Tibial nerve (tissue), 4 donors: ENCODE data around the gene TOP1. TPM values are rescaled to one million over a fixed set of nuclear protein-coding genes. Genes with fewer than 3 reads are reported as not detected.

Source experiments
- DNase-seq, 2 donors: peaks; one replicate each; pipeline ENCODE4 v3.0.0-alpha.2; 2019; ENCODE audit warnings: low spot score in 2 of 2
- H3K27ac ChIP-seq, 4 donors: fragments of 200-600 bp; sonication (generic) in 3 of 4; one replicate each; pipeline ENCODE4 v1.5.1; 2017 to 2019; ENCODE audit warnings: mild to moderate bottlenecking in 1 of 4
- H3K27me3 ChIP-seq, 2 donors: fragments of 200-600 bp; sonication (generic) in 1 of 2; one replicate each; pipeline versions ENCODE4 v1.5.1 to v1.6.0; 2017 to 2019
- H3K36me3 ChIP-seq, 3 donors: fragments of 200-600 bp; sonication (generic); one replicate each; pipeline ENCODE4 v1.5.1; 2018 to 2019
- H3K4me1 ChIP-seq, 4 donors: fragments of 200-600 bp; sonication (generic) in 3 of 4; one replicate each; pipeline ENCODE4 v1.5.1; 2017 to 2019
- H3K4me3 ChIP-seq, 4 donors: fragments of 200-600 bp; sonication (generic) in 3 of 4; one replicate each; pipeline ENCODE4 v1.5.1; 2017 to 2019; ENCODE audit warnings: mild to moderate bottlenecking in 1 of 4, moderate library complexity in 1 of 4
- H3K9me3 ChIP-seq, 4 donors: fragments of 200-600 bp; sonication (generic) in 3 of 4; one replicate each; pipeline ENCODE4 v1.5.1; 2017 to 2019
- EP300 ChIP-seq, 2 donors: sonication (generic); formaldehyde crosslinking; IDR thresholded peaks; one replicate each; pipeline ENCODE4 v1.6.1; 2017; ENCODE audit warnings: antibody characterized with exemption in 2 of 2, mild to moderate bottlenecking in 1 of 2
- POLR2A ChIP-seq, 2 donors: fragments of 450-650 bp; IDR thresholded peaks; one replicate each; pipeline ENCODE4 v1.6.1; 2017; ENCODE audit warnings: antibody characterized with exemption in 2 of 2, mild to moderate bottlenecking in 2 of 2, moderate library complexity in 2 of 2
- WGBS, 2 donors: methylation state at CpG; one replicate each; pipeline ENCODE4 v1.1.5; 2018; 5-methylcytosine and 5-hydroxymethylcytosine counted together
- total RNA-seq, 4 donors: library from RNA; depleted of rRNA; stranded (reverse); fragments of >200 nt; gene quantifications; one replicate each; pipeline ENCODE4 v1.1.0, GENCODE V29; 2016
- TF ChIP-seq, protein P1 (sequence below), 5 experiments: fragments of 200-600 bp in 3 of 5; fragments of 450-650 bp in 2 of 5; sonication (generic) in 3 of 5; IDR thresholded peaks; one replicate each; pipeline ENCODE4 v1.5.1; 2016 to 2019; ENCODE audit warnings: antibody characterized with exemption in 5 of 5, mild to moderate bottlenecking in 3 of 5, moderate library complexity in 2 of 5

TOP1 gene
- total RNA-seq, 4 donors from 2014 or later: 17.9 to 29.1 (median 23.1) TPM

DNA sequence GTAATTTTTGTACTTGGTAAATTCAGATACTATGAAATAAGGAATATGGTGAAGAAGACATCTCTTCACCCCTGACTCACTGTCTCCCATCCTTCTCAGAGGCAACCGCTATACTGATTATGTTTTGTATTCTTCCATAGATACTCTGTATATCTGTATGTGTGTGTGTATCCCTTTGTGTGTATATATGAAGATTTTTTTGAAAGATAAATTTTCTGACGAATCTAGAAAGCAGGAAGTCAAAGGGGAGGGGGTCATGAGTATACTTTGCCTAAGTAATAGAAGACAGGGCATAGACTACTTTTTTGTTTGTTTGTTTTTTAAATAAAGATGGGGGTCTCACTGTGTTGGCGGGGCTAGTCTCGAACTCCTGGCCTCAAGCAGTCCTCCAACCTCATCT is 48.2 kb downstream of the TOP1 start:
- Histone ChIP-seq H3K27me3 (no peaks in the 10 kb centered on the region), H3K36me3 (peaks cover 0 to 14% (median 0%) of the 10 kb centered on the region in 3 donors), H3K4me1 (peaks cover 0 to 81% (median 23%) of the 10 kb centered on the region in 4 donors), H3K4me3 (no peak overlapping the region), H3K9me3 (no peaks in the 10 kb centered on the region), H3K27ac (no peak overlapping the region)
- TF ChIP-seq EP300 (IDR thresholded peaks at IDR 0.05) (no peak), POLR2A (IDR thresholded peaks at IDR 0.05) (no peak)
- TF ChIP-seq, protein P1, sequence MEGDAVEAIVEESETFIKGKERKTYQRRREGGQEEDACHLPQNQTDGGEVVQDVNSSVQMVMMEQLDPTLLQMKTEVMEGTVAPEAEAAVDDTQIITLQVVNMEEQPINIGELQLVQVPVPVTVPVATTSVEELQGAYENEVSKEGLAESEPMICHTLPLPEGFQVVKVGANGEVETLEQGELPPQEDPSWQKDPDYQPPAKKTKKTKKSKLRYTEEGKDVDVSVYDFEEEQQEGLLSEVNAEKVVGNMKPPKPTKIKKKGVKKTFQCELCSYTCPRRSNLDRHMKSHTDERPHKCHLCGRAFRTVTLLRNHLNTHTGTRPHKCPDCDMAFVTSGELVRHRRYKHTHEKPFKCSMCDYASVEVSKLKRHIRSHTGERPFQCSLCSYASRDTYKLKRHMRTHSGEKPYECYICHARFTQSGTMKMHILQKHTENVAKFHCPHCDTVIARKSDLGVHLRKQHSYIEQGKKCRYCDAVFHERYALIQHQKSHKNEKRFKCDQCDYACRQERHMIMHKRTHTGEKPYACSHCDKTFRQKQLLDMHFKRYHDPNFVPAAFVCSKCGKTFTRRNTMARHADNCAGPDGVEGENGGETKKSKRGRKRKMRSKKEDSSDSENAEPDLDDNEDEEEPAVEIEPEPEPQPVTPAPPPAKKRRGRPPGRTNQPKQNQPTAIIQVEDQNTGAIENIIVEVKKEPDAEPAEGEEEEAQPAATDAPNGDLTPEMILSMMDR (IDR thresholded peaks at IDR 0.05): no peak
- DNase-seq: no peak
- WGBS, 2 donors: 80 to 83% methylated on average over 4 of the region's 4 CpGs

DNA sequence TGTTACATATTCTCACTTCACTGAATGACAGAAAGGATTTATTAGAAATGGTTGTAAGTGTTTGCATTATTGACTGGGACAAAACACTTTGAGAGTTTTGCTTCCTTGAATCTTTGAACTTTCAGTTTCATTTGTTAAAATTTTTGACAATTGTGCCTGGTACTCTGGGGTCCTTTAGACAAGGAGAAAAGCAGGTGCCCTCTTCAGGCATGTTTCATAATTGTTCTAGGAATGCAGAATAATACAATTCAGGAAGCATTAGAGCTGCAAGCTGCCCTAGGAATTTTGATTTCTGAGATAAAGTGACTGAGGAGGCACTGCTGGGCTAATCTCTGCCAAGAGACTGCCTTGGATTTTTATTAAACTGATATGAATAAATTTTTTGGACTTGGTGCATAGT is 49.7 kb downstream of the TOP1 start:
- DNase-seq: no peak
- peaks cover 0 to 68% (median 12%) of the 10 kb centered on the region in 4 donors for H3K4me1 ChIP-seq

DNA sequence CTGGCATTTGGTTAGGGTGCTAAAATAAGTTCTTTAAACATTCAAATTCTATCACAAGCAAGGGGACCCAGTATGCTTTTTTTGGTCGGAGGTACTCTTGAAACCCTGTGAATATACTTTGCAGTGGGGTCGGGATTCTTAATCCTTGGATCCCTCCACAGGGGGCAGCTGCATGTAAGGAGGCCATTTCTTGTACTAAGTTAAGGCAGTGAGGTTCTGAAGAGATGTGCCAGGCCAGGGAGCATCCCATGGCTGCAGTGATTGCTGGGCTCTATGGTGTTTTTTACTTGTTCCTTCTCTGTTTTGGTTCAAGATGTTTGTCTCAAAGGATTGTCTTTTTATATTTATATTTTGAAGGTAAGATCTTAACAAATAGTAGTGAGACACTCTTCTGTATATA is 50.4 kb downstream of the TOP1 start:
- H3K4me3 ChIP-seq: no peak overlapping the region
- peaks cover 0 to 62% (median 8%) of the 10 kb centered on the region in 4 donors for H3K4me1 ChIP-seq
- no peaks in the 10 kb centered on the region for H3K27me3 ChIP-seq
- peaks cover 0 to 34% (median 0%) of the 10 kb centered on the region in 3 donors for H3K36me3 ChIP-seq
- no peak for DNase-seq
- H3K27ac ChIP-seq: no peak overlapping the region
- no peak for TF ChIP-seq POLR2A (IDR thresholded peaks at IDR 0.05)
- no peaks in the 10 kb centered on the region for H3K9me3 ChIP-seq
- WGBS, 2 donors: 76 to 83% methylated on average over 2 of the region's 2 CpGs

More for the DNA sequence above, 49.7 kb downstream of the TOP1 start:
- H3K4me3 ChIP-seq: no peak overlapping the region
- H3K9me3 ChIP-seq: no peaks in the 10 kb centered on the region
- no peaks in the 10 kb centered on the region for H3K27me3 ChIP-seq
- peak overlapping the region in 1 of 4 donors; percentile 52 for H3K27ac ChIP-seq
- TF ChIP-seq, protein P1 (IDR thresholded peaks at IDR 0.05): peak; percentile 18 to 51 (median 38)
- TF ChIP-seq POLR2A (IDR thresholded peaks at IDR 0.05): no peak
- peaks cover 0 to 27% (median 0%) of the 10 kb centered on the region in 3 donors for H3K36me3 ChIP-seq

DNA sequence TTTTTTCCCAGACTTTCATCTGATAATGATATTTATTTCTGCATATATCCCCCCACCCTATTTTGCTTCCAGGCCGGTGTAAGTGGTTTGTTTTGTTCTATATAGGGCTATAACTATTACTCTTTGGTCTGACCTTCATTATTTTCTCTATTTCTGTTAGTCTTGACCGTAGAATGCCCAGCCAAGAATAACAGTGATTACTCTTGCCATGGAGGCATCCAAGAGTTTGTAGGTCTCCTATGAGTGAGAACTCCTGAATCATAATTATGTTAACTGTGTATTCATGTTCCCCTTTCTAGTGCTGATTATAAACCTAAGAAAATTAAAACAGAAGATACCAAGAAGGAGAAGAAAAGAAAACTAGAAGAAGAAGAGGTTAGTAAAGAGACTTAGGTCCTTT is 52.2 kb downstream of the TOP1 start:
- H3K27me3 ChIP-seq: no peaks in the 10 kb centered on the region
- H3K4me1 ChIP-seq: peaks cover 0 to 44% (median 4%) of the 10 kb centered on the region in 4 donors
- WGBS, 2 donors: 50 to 62% methylated on average over 2 of the region's 2 CpGs
- H3K36me3 ChIP-seq: peaks cover 0 to 47% (median 0%) of the 10 kb centered on the region in 3 donors
- TF ChIP-seq, protein P1 (IDR thresholded peaks at IDR 0.05): no peak
- TF ChIP-seq POLR2A (IDR thresholded peaks at IDR 0.05) (no peak), EP300 (IDR thresholded peaks at IDR 0.05) (no peak)
- H3K9me3 ChIP-seq: no peaks in the 10 kb centered on the region
- H3K4me3 ChIP-seq: no peak overlapping the region
- H3K27ac ChIP-seq: no peak overlapping the region
- no peak for DNase-seq

DNA sequence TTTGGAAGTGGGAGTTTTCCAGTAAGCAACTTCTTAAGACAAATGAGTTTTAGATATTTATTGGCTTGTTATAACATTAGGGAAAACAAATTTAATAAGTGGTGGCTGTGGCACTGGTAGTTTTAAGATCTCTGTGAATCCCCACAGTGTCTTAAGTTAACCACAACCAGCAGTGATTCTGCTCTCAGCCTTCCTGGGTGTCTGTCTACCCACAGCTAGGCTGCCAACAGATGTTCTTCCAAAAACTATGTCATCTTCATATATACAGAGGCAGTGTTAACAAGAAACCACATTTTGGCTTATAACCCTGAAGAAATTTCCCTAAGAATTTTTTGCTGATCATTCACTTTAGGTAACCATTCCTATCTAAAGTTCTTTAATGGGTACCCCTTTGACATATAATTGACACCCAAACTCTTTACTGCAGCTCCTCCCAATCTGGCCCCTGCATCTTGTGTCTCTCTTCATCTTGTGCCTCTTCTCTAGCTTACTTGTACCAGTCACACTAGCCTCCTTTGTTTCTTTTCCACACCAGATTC is 52.7 kb downstream of the TOP1 start:
- H3K36me3 ChIP-seq: peaks cover 0 to 50% (median 0%) of the 10 kb centered on the region in 3 donors
- no peak for DNase-seq
- no peaks in the 10 kb centered on the region for H3K9me3 ChIP-seq
- no peaks in the 10 kb centered on the region for H3K27me3 ChIP-seq
- TF ChIP-seq, protein P1 (IDR thresholded peaks at IDR 0.05): no peak
- TF ChIP-seq EP300 (IDR thresholded peaks at IDR 0.05) (no peak), POLR2A (IDR thresholded peaks at IDR 0.05) (no peak)
- no peak overlapping the region for H3K4me3 ChIP-seq
- no peak overlapping the region for H3K27ac ChIP-seq
- peaks cover 0 to 40% (median 4%) of the 10 kb centered on the region in 4 donors for H3K4me1 ChIP-seq
